Measurements from ENCODE around the gene PRR20D.
"Not testable (repeated sequence)": the region's sequence is repeated elsewhere in the genome, so short reads cannot be mapped to it uniquely, and the experiment has no call there.

Gene PRR20D

DNA sequence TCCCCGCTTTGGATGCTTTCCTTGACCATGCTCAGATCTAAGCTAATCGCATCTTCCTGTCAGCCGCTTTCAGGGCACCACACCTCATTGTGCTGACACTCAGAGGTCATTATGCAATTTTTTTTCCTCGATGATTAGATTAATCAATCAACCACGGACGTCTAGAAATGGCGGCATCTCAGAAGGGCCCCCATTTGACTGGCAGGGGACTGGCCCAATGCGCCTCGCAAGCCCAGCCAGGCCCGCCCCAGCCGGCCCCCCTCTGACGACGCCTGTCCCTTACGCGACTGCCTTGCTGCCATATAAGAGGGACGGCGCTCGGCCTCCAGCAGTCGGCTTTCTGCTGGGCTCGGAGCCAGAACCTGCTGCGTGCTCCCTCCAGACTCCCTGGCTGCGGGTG, at the start of gene PRR20D:
Gene PRR20D (plus strand): TSS at position 301 of the 400 bp plus-strand sequence. CDS start 387 bp downstream, outside the sequence.
- H3K4me1 Mint-ChIP-seq (ENCODE audit: low read depth); intact Hi-C loops (cut with micrococcal nuclease); H3K27me3 Mint-ChIP-seq; H3K36me3 Mint-ChIP-seq (ENCODE audit: low read depth); H3K4me3 Mint-ChIP-seq; H3K27ac Mint-ChIP-seq; H3K9me3 Mint-ChIP-seq: not testable (repeated sequence)

DNA sequence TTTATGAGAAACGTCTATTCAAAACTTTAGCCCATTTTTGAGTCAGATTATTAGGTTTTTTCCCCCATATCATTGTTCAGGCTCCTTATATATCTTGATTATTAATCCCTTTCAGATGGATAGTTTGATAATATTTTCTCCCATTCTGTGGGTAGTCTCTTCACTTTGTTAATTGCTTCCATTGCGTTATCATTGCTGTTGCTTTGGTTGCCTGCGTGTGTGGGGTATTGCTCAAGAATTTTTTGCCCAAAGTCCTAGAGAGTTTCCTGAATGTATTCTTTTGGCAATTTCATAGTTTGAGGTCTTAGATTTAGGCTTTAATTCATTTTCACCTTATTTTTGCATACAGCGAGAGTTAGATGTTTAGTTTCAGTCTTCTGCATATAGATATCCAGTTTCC, 45.5 kb upstream of the PRR20D start:
- Mint-ChIP-seq H3K27ac (no peak overlapping the region), H3K4me1 (ENCODE audit: low read depth) (no peaks in the 10 kb centered on the region), H3K9me3 (peaks cover 31% of the 10 kb centered on the region), H3K4me3 (no peak overlapping the region), H3K27me3 (no peaks in the 10 kb centered on the region), H3K36me3 (ENCODE audit: low read depth) (no peaks in the 10 kb centered on the region)
- intact Hi-C loops (cut with micrococcal nuclease) = no loop called here

DNA sequence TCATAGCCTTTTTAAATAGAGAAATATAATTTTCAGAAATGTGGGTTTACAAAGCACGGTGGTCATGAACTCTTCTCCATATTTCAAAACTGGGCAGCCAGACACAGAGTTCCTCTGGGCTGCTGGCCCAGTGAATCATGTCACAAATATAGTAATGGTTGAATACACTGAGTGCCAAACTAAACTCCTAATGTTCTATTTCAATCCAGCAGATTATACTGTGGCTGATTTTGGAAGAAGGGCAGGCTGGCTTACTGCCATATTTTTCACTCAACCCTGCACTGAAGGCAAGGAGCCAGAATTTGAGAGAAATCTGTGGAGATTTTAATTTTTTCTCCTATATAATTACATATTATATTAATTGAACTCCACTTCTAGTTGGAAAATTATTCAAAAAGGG, 36.8 kb upstream of the PRR20D start:
- Mint-ChIP-seq H3K4me1 (ENCODE audit: low read depth) (no peaks in the 10 kb centered on the region), H3K36me3 (ENCODE audit: low read depth) (no peaks in the 10 kb centered on the region), H3K4me3 (no peak overlapping the region), H3K27ac (no peak overlapping the region), H3K9me3 (peaks cover 15% of the 10 kb centered on the region), H3K27me3 (no peaks in the 10 kb centered on the region)
- intact Hi-C loops (cut with micrococcal nuclease) = no loop called here

DNA sequence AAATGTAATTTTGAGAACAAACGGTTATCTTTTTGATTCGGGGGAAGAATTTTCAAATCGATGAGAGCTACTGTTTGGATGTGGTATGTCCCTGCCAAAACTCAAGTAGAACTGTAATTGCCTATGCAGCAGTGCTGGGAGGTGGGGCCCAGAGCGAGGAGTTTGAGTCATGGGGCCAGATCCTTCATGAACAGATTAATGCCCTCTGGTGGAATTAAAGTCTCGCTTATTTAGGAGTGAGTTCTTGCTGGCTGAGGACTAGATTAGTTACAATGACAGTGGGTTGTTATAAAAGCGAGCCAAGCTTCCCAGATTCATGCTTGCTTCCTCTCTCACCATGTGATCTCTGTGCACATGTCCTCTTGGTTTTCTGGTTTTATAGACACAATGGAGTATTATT, 31.5 kb upstream of the PRR20D start:
- Mint-ChIP-seq H3K4me3 (no peak overlapping the region), H3K4me1 (ENCODE audit: low read depth) (no peaks in the 10 kb centered on the region), H3K27me3 (no peaks in the 10 kb centered on the region), H3K9me3 (no peaks in the 10 kb centered on the region), H3K36me3 (ENCODE audit: low read depth) (no peaks in the 10 kb centered on the region), H3K27ac (no peak overlapping the region)
- intact Hi-C loops (cut with micrococcal nuclease) = no loop called here

DNA sequence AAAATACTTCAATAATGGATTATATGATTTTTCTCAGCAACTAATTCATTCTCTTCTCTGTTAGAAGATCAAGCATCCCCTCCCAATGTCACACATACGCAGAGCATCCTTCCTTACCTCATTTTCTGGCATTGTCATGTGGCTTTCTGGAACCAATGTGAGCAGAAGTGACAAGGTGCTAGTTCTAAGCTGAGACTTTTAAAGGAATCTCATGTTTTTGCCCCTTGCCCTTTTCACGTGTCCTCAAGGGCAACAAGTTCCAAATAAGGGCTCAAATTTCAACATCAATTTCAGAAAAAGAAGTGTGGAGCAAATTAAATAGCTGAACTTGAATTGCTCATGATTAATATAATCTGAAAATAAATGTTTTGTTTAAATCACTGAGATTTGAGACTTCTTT, 24.3 kb upstream of the PRR20D start:
- H3K4me3 Mint-ChIP-seq = no peak overlapping the region
- no peaks in the 10 kb centered on the region for H3K36me3 Mint-ChIP-seq (ENCODE audit: low read depth)
- no peak overlapping the region for H3K27ac Mint-ChIP-seq
- peaks cover 26% of the 10 kb centered on the region for H3K9me3 Mint-ChIP-seq
- H3K27me3 Mint-ChIP-seq = no peaks in the 10 kb centered on the region
- no peaks in the 10 kb centered on the region for H3K4me1 Mint-ChIP-seq (ENCODE audit: low read depth)
- intact Hi-C loops (cut with micrococcal nuclease) = no loop called here

DNA sequence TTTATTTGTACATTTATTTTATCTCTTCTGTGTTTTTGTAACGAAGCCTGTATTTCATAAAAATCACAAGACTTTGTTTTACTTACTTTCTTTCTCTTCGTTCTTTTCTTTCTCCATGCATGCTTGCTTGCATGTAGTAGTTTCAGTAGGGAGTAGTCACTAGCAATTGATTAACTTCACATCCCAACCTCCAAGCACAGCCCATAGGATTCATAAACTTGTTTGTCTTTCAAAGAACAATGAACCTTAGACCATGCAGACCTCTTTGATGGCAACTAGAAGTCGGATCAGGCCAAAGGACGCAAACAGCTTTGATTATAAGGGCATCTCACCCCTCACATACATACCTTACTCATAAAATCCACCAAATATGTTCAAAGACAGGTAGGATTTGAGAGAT, 22.8 kb upstream of the PRR20D start:
- no peaks in the 10 kb centered on the region for H3K4me1 Mint-ChIP-seq (ENCODE audit: low read depth)
- H3K27ac Mint-ChIP-seq = no peak overlapping the region
- H3K36me3 Mint-ChIP-seq (ENCODE audit: low read depth) = no peaks in the 10 kb centered on the region
- no peak overlapping the region for H3K4me3 Mint-ChIP-seq
- intact Hi-C loops (cut with micrococcal nuclease) = no loop called here
- no peaks in the 10 kb centered on the region for H3K27me3 Mint-ChIP-seq
- H3K9me3 Mint-ChIP-seq = peaks cover 26% of the 10 kb centered on the region

DNA sequence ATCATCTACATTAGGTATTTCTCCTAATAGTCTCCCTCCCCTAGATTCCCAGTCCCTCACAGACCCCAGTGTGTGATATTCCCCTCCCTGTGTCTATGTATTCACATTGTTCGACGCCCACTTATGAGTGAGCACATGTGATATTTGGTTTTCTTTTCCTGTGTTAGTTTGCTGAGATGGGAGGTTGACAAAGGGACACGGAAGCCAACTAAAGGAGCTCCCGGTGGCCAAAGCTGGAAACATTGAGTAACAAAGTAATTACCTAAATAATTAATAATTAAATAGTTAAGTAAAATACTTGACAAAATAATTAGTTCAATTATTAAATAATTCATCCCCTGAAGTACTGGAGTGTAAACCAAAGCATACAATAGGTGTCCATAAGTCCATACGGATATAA, 21.4 kb upstream of the PRR20D start:
- Mint-ChIP-seq H3K4me3 (no peak overlapping the region), H3K27me3 (no peaks in the 10 kb centered on the region), H3K9me3 (peaks cover 26% of the 10 kb centered on the region), H3K4me1 (ENCODE audit: low read depth) (no peaks in the 10 kb centered on the region), H3K27ac (no peak overlapping the region), H3K36me3 (ENCODE audit: low read depth) (no peaks in the 10 kb centered on the region)
- intact Hi-C loops (cut with micrococcal nuclease) = no loop called here

DNA sequence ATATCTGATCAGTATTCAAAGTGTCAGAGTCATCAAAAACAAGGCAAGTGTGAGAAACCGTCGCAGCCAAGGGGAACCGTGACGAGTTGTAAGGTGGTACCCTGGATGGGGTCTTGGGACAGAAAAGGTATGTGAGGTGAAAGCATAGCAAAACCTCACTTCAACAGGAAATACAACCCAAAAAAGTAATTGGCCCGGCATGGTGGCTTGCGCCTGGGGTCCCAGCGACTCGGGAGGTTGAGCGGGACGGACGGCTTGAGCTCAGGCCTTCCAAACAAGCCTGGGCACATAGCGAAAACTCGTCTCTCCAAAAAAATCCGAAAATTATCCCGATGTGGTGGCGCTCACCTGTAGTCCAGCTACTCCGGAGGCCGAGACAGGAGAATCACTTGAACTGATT, 20.7 kb upstream of the PRR20D start:
- intact Hi-C loops (cut with micrococcal nuclease); H3K27ac Mint-ChIP-seq; H3K27me3 Mint-ChIP-seq; H3K36me3 Mint-ChIP-seq (ENCODE audit: low read depth); H3K4me3 Mint-ChIP-seq; H3K4me1 Mint-ChIP-seq (ENCODE audit: low read depth): not testable (repeated sequence)
- peaks cover 26% of the 10 kb centered on the region for H3K9me3 Mint-ChIP-seq

DNA sequence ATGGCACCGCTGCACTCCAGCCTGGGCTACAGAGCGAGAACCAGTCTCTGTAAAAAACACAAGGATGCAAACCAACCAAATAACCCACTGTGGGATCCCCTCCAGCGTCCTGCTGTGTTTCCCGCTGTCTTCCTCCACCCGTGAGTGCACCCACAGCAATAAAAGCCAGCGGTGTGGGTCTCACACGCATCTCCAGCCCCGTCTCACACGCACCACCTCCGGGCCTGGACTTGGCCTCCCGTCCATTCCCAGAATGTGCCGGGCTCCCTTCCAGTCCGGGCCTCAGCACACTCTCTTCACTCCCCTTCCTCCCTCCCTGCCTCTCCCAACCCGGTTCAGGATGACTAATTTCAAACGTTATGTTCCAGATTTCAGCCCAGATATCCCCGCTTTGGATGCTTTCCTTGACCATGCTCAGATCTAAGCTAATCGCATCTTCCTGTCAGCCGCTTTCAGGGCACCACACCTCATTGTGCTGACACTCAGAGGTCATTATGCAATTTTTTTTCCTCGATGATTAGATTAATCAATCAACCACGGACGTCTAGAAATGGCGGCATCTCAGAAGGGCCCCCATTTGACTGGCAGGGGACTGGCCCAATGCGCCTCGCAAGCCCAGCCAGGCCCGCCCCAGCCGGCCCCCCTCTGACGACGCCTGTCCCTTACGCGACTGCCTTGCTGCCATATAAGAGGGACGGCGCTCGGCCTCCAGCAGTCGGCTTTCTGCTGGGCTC, 20.0 kb upstream of the PRR20D start, which contains the start of gene PRR20A:
Gene PRR20A (plus strand): TSS at position 684 of the 734 bp plus-strand sequence. CDS start 387 bp downstream, outside the sequence.
- H3K27me3 Mint-ChIP-seq; H3K36me3 Mint-ChIP-seq (ENCODE audit: low read depth); H3K4me1 Mint-ChIP-seq (ENCODE audit: low read depth); intact Hi-C loops (cut with micrococcal nuclease); H3K27ac Mint-ChIP-seq; H3K4me3 Mint-ChIP-seq: not testable (repeated sequence)
- peaks cover 26% of the 10 kb centered on the region for H3K9me3 Mint-ChIP-seq

DNA sequence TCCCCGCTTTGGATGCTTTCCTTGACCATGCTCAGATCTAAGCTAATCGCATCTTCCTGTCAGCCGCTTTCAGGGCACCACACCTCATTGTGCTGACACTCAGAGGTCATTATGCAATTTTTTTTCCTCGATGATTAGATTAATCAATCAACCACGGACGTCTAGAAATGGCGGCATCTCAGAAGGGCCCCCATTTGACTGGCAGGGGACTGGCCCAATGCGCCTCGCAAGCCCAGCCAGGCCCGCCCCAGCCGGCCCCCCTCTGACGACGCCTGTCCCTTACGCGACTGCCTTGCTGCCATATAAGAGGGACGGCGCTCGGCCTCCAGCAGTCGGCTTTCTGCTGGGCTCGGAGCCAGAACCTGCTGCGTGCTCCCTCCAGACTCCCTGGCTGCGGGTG, 13.2 kb upstream of the PRR20D start, which contains the start of gene PRR20B:
Gene PRR20B (plus strand): TSS at position 301 of the 400 bp plus-strand sequence. CDS start 387 bp downstream, outside the sequence.
- H3K4me3 Mint-ChIP-seq; H3K9me3 Mint-ChIP-seq; H3K27me3 Mint-ChIP-seq; H3K4me1 Mint-ChIP-seq (ENCODE audit: low read depth); H3K36me3 Mint-ChIP-seq (ENCODE audit: low read depth); H3K27ac Mint-ChIP-seq; intact Hi-C loops (cut with micrococcal nuclease): not testable (repeated sequence)

DNA sequence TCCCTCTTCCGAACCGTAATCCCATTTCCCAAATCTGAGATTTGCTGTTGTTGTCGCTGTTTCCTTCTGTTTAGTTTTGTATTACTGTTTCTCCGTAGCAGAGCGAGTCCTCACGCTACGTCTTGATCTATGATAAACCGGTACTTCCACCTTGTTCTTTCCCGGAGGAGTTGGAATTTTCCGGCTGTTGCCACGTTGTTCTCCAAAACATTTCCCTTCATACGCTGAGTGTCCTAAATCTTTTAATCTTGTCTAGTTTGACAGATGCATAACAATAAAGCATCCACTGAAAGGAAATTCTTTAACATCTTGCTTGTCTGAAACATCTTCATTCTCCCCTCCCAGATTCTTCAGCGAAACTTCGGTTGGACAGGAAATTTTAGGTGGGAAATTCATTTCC, 12.3 kb upstream of the PRR20D start:
- H3K27ac Mint-ChIP-seq; H3K36me3 Mint-ChIP-seq (ENCODE audit: low read depth); H3K4me3 Mint-ChIP-seq; H3K27me3 Mint-ChIP-seq; H3K4me1 Mint-ChIP-seq (ENCODE audit: low read depth); H3K9me3 Mint-ChIP-seq; intact Hi-C loops (cut with micrococcal nuclease): not testable (repeated sequence)

DNA sequence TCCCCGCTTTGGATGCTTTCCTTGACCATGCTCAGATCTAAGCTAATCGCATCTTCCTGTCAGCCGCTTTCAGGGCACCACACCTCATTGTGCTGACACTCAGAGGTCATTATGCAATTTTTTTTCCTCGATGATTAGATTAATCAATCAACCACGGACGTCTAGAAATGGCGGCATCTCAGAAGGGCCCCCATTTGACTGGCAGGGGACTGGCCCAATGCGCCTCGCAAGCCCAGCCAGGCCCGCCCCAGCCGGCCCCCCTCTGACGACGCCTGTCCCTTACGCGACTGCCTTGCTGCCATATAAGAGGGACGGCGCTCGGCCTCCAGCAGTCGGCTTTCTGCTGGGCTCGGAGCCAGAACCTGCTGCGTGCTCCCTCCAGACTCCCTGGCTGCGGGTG, 6.7 kb upstream of the PRR20D start, which contains the start of gene PRR20C:
Gene PRR20C (plus strand): TSS at position 301 of the 400 bp plus-strand sequence. CDS start 387 bp downstream, outside the sequence.
- H3K27me3 Mint-ChIP-seq; H3K36me3 Mint-ChIP-seq (ENCODE audit: low read depth); H3K4me3 Mint-ChIP-seq; H3K4me1 Mint-ChIP-seq (ENCODE audit: low read depth); H3K27ac Mint-ChIP-seq; H3K9me3 Mint-ChIP-seq; intact Hi-C loops (cut with micrococcal nuclease): not testable (repeated sequence)

DNA sequence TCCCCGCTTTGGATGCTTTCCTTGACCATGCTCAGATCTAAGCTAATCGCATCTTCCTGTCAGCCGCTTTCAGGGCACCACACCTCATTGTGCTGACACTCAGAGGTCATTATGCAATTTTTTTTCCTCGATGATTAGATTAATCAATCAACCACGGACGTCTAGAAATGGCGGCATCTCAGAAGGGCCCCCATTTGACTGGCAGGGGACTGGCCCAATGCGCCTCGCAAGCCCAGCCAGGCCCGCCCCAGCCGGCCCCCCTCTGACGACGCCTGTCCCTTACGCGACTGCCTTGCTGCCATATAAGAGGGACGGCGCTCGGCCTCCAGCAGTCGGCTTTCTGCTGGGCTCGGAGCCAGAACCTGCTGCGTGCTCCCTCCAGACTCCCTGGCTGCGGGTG, 6.5 kb downstream of the PRR20D start, which contains the start of gene PRR20E:
Gene PRR20E (plus strand): TSS at position 301 of the 400 bp plus-strand sequence. CDS start 387 bp downstream, outside the sequence.
- H3K9me3 Mint-ChIP-seq; H3K27me3 Mint-ChIP-seq; H3K36me3 Mint-ChIP-seq (ENCODE audit: low read depth); H3K4me3 Mint-ChIP-seq; H3K4me1 Mint-ChIP-seq (ENCODE audit: low read depth); H3K27ac Mint-ChIP-seq; intact Hi-C loops (cut with micrococcal nuclease): not testable (repeated sequence)

DNA sequence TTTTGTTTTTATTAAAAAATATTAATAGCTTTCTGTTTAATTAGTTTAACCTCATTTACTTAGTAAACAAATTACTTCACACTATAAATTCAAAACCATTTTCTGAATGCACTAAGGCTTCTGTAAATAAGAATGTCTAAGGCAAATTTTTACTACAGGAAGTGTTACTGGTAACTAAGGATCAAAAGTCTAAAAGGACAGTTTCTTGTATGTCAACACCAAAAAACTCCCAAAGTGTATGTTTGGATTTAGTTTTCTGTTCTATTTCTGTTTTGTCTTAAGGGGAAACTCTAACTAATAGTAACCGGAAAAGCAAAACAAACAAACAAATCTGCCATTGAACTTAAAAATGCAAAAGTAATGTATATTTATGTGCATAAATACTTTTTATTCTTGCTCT, 31.2 kb downstream of the PRR20D start:
- Mint-ChIP-seq H3K27me3 (no peaks in the 10 kb centered on the region), H3K36me3 (ENCODE audit: low read depth) (no peaks in the 10 kb centered on the region), H3K9me3 (no peaks in the 10 kb centered on the region), H3K27ac (no peak overlapping the region), H3K4me3 (no peak overlapping the region), H3K4me1 (ENCODE audit: low read depth) (no peaks in the 10 kb centered on the region)
- intact Hi-C loops (cut with micrococcal nuclease) = no loop called here

DNA sequence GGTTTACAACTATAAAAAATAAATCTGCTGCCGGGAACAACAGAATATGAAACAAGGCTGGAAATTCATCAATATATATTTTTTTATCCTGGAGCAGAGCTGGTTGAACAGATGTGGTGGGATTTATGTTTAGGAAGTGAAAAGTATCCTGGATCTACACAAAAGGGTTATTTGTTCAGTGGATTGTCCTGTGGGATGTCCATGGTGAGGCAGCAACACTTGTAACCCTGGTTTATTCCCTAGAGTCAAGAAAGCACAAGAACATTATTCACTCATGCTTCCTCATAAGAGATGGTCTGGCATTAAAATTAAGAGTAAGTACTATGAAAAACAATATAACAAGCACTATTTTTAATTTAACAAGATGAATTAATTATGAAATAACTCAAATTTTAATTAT, 52.6 kb downstream of the PRR20D start:
- Mint-ChIP-seq H3K36me3 (ENCODE audit: low read depth) (no peaks in the 10 kb centered on the region), H3K9me3 (peaks cover 12% of the 10 kb centered on the region), H3K4me1 (ENCODE audit: low read depth) (no peaks in the 10 kb centered on the region), H3K4me3 (no peak overlapping the region), H3K27ac (no peak overlapping the region), H3K27me3 (no peaks in the 10 kb centered on the region)
- intact Hi-C loops (cut with micrococcal nuclease) = no loop called here

Data from dendritic cell treated with granulocyte-macrophage colony-stimulating factor and Interleukin-4, amounts not matched to agents 40 ng/mL and 50 ng/mL, for 4 days (primary cell).